Activated CD4-positive, alpha-beta memory T cell treated with anti-CD3 and anti-CD28 coated beads, Interleukin-2, amount 10 ng/mL, durations not matched to agents 7 days and 5 days (primary cell): Measurements from ENCODE around the gene ADAMTS2. TPM values are rescaled to one million over a fixed set of nuclear protein-coding genes. Genes with fewer than 3 reads are reported as not detected.

Experiments
- CTCF ChIA-PET: fragments of 350-600 bp; sonication (Branson Sonifier 250); formaldehyde crosslinking; loops from one replicate; lab custom pipeline; 2021; ENCODE audit warnings: antibody characterized with exemption, inconsistent platforms; lab: Charles Lee
- POLR2A ChIA-PET: fragments of 350-600 bp; sonication (Branson Sonifier 250); formaldehyde crosslinking; loops from one replicate; lab custom pipeline; 2021; ENCODE audit warnings: antibody characterized with exemption; lab: Charles Lee
- DNase-seq: peaks from one replicate; pipeline ENCODE4 v3.0.0-alpha.2; 2020
- H3K27ac Mint-ChIP-seq: one replicate; pipeline ENCODE4 v1.8.0; 2021; ENCODE audit warnings: mild to moderate bottlenecking, mixed read lengths
- H3K27me3 Mint-ChIP-seq: one replicate; pipeline ENCODE4 v1.8.0; 2021; ENCODE audit warnings: mixed read lengths
- H3K36me3 Mint-ChIP-seq: one replicate; pipeline ENCODE4 v1.8.0; 2021; ENCODE audit warnings: low read depth, mixed read lengths
- H3K4me1 Mint-ChIP-seq: one replicate; pipeline ENCODE4 v1.8.0; 2021; ENCODE audit warnings: mixed read lengths
- H3K4me3 Mint-ChIP-seq: one replicate; pipeline ENCODE4 v1.8.0; 2021; ENCODE audit warnings: mild to moderate bottlenecking, mixed read lengths
- H3K9me3 Mint-ChIP-seq: one replicate; pipeline ENCODE4 v1.8.0; 2021; ENCODE audit warnings: mixed read lengths
- total RNA-seq, 2 experiments: library from RNA; stranded (reverse); gene quantifications; one replicate each; pipeline ENCODE4 v1.2.3, GENCODE V29; 2021

ADAMTS2 gene
- total RNA-seq, 2 experiments from 2014 or later: not detected

DNA sequence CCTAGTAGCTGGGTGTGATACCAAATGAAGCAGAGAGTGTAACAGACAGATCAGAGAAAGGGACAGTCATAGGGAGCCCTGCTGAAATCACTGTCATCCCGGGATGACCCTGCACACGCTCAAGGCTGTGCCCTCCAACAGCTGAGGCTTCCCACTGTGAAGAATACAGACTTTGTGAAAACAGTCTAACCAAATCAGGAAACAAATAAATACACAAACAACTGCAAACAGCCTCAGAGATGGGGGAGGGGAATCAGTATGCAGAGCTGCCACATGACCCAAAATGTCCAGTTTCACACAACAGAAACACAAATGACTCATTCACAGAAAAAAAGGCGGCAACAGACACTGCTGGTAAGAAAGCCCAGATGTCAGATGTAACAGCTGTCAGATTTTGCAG, 101.9 kb downstream of the ADAMTS2 start:
- no peaks in the 10 kb centered on the region for H3K4me1 Mint-ChIP-seq
- ChIA-PET CTCF (no interaction called here), POLR2A (no interaction called here)
- no peak for DNase-seq
- H3K4me3 Mint-ChIP-seq: no peak overlapping the region
- H3K27me3 Mint-ChIP-seq: peaks cover 11% of the 10 kb centered on the region
- peaks cover 3% of the 10 kb centered on the region for H3K9me3 Mint-ChIP-seq
- no peaks in the 10 kb centered on the region for H3K36me3 Mint-ChIP-seq
- no peak overlapping the region for H3K27ac Mint-ChIP-seq

DNA sequence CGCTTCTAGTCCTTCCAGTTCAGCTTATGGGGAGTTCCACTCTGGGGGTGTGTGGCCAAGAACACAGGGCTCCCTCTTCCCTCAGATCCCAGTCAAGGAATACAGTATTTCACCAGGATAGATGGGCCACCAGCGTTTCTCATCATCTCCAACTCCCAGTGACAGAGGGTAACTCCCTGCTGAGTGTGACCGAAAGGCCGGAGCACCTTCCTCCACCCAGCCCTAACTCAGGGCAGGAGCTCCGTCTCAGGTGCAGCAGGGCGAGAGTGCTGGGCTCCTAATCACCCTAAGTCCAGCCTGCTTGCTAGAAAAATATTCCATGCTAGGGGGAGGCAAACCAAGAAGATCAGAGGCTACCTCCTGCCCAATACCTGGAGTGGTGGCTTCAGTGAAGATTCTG, 102.6 kb downstream of the ADAMTS2 start:
- Mint-ChIP-seq H3K27ac (no peak overlapping the region), H3K9me3 (peaks cover 3% of the 10 kb centered on the region), H3K4me1 (no peaks in the 10 kb centered on the region), H3K4me3 (no peak overlapping the region), H3K27me3 (peaks cover 10% of the 10 kb centered on the region), H3K36me3 (no peaks in the 10 kb centered on the region)
- DNase-seq: no peak
- ChIA-PET POLR2A (no interaction called here), CTCF (no interaction called here)

DNA sequence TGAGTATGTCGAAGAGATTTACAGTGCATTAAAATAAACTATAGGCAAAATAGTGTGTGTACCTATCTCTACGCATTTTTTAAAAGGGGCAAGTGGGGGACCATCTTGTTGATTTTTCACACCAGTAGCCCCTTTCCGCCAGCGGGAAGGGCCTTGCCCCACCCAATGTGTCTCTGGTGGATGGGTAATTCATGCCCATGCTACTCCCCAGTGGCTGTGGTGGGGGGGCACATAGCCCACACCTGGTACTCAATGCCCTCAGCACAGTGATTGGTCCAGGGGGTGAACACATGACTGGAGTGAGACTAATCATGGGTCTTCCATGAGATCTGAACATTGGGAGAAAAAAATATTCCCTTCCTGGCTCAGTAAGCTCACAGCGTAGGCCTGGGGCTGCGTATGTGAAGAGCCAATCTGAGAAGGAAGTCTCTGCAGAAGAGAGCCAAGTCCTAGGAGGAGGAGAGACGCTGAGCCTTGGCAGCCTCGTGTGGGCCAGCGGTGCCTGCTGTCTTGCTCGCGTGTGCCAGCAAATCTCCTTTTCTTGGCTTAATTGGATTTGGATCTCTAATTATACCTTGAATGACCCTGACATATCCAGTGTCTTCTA, 103.4 kb downstream of the ADAMTS2 start:
- no peak for DNase-seq
- CTCF ChIA-PET: no interaction called here
- no peaks in the 10 kb centered on the region for H3K4me1 Mint-ChIP-seq

DNA sequence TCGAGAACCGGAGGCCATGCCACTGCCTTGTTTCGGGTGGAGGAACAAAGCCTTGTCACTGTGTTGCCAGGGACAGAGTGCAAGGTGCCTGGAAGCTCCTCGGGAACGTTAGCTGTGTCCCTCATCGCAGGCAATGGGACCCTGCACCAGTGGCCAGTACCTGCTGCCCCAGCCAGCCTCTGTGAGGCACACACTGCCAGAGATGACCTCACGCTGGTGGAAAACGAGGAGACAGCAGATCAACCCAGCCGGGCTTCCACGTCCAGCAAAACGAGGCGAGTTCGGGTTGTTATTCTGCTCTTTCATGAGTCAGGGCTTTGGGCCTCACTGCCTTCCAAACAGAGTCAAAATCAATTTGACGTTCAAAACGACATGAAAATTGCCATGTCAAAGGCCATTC, 104.1 kb downstream of the ADAMTS2 start:
- Mint-ChIP-seq H3K36me3 (no peaks in the 10 kb centered on the region), H3K4me1 (no peaks in the 10 kb centered on the region), H3K27me3 (peaks cover under 1% of the 10 kb centered on the region), H3K9me3 (peaks cover 3% of the 10 kb centered on the region), H3K27ac (no peak overlapping the region), H3K4me3 (no peak overlapping the region)
- ChIA-PET POLR2A (no interaction called here), CTCF (no interaction called here)
- DNase-seq: no peak

More for the DNA sequence above, 103.4 kb downstream of the ADAMTS2 start:
- Mint-ChIP-seq H3K27me3 (peaks cover 4% of the 10 kb centered on the region), H3K9me3 (peaks cover 3% of the 10 kb centered on the region), H3K36me3 (no peaks in the 10 kb centered on the region), H3K4me3 (no peak overlapping the region), H3K27ac (no peak overlapping the region)
- POLR2A ChIA-PET: no interaction called here

DNA sequence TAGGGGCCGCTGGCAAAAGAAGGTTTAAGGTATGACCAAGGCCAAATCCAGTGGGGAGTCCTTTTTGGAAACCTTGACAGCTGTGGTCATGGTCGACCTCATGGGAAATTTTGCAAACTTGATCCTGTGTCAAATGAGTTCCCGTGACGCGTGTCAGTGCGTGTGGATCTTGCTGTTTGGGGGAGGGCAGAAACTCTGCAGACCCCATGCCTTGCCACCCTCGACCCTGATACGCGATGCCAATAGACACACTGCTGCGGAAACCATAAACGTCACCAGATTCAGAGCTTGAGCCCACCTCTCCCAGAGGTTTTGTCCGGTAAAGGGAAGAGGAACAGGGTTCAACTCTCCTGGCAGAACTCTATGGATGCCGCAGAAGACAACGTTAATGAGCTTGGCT, 104.7 kb downstream of the ADAMTS2 start:
- Mint-ChIP-seq H3K4me3 (no peak overlapping the region), H3K36me3 (no peaks in the 10 kb centered on the region), H3K27ac (no peak overlapping the region), H3K27me3 (no peaks in the 10 kb centered on the region), H3K4me1 (no peaks in the 10 kb centered on the region), H3K9me3 (peaks cover 3% of the 10 kb centered on the region)
- CTCF ChIA-PET: no interaction called here
- no peak for DNase-seq
- POLR2A ChIA-PET: no interaction called here

DNA sequence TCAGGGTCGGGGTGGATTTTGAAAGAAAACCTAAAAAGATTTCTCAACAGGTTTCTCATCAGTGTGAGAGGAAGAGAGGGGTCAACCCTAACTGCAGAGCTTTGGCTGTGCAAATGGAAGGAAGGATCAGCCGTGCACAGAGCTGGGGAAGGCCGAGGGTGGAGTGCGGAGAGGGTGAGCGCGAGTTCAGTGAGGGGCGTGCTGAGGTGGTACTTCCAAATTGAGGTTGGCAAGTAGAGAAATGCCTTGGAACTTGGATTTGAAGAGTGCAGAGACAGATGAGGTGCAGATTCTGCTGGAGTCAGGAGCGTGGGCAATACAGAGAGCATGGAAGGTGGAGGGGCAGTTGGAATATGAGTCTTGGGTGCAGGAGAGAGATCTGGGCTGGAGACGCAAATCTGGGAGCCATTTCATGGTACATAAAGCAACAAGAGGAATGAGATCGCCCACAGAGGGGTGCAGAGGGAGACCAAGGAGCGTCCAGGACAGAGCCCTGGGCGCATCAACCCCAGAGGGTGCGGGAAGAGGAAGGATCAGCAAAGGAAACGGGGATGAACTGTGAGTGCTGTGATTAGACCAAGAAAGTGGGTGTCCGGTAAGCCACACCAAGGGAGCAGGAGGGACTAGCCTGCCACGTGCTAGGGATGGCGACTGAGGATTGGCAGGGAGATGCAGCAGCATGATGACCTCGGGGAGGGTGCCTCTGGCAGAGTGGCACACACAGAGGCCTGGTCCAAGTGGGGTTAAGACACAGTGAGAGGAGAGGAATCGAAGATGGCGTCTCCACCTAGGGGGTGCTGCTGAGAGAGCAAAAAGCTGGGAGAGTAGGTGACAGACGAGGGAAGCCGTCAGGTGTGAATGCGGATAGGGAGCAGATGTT, 105.8 kb downstream of the ADAMTS2 start:
- ChIA-PET POLR2A (no interaction called here), CTCF (no interaction called here)
- no peak overlapping the region for H3K4me3 Mint-ChIP-seq
- no peaks in the 10 kb centered on the region for H3K4me1 Mint-ChIP-seq
- H3K27me3 Mint-ChIP-seq: no peaks in the 10 kb centered on the region
- DNase-seq: no peak
- H3K36me3 Mint-ChIP-seq: no peaks in the 10 kb centered on the region
- peaks cover 3% of the 10 kb centered on the region for H3K9me3 Mint-ChIP-seq
- no peak overlapping the region for H3K27ac Mint-ChIP-seq

DNA sequence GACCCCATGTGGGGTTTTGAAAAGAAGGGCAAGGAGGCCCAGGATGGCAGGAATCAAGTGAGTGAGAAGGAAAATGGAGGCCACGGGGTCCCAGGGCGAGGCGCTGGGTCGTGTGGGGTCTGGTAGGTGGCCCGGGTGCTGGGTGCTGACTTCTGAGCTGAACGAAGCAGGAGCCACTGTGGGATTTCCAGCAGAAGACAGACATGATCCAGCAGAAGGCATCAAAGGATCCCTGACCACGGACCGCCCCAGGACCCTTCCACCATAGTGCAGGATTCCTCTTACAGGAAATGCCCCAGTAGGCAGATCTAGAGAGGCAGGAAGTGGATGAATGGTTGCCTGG, 106.7 kb downstream of the ADAMTS2 start:
- Mint-ChIP-seq H3K4me1 (no peaks in the 10 kb centered on the region), H3K27me3 (no peaks in the 10 kb centered on the region), H3K27ac (no peak overlapping the region), H3K9me3 (peaks cover 3% of the 10 kb centered on the region), H3K36me3 (no peaks in the 10 kb centered on the region), H3K4me3 (no peak overlapping the region)
- ChIA-PET POLR2A (no interaction called here), CTCF (no interaction called here)
- no peak for DNase-seq

DNA sequence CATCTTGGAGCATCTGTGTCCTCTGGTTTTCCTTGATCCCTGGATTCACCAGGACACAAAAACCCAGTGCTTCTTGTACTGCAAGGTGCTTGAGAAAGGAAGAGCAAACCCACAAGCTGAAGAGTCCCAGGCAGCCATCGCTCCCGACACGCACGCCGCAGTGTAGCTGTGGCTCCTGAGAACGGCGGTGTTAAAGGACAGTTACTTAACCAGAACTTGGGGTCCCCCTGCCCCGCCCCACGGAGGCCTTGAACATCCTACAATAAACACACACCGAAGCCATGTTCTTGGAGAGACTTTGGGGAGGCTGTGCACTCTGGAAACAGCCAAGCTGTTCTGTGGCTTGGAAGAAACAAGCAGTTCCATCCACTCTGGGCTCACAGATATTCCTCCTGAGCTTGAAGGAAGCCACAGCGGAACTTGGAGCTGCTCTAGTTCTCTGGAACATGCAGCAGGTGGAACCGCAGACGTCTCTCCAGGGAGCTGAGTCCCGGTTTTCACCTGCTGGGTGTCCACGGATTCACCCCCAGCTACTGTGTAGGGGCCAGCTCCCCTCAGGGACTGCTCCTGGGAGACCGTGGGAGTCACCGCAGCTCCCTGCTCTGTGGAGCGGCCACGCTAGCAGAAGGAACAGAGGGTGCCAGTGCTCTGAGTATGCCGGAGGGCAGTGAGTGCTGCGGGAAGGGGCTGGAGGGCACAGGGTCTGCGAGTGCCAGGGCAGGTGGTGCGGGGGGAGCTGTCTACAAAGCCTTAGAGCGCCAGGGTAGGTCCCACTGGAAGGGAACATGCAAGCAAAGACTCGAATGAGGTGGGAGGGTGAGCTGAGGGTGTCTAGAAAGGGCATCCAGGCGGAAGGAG, 107.3 kb downstream of the ADAMTS2 start:
- peaks cover 3% of the 10 kb centered on the region for H3K9me3 Mint-ChIP-seq
- POLR2A ChIA-PET: no interaction called here
- H3K27ac Mint-ChIP-seq: no peak overlapping the region
- no peaks in the 10 kb centered on the region for H3K27me3 Mint-ChIP-seq
- H3K36me3 Mint-ChIP-seq: no peaks in the 10 kb centered on the region
- H3K4me1 Mint-ChIP-seq: no peaks in the 10 kb centered on the region
- DNase-seq: no peak
- H3K4me3 Mint-ChIP-seq: no peak overlapping the region
- CTCF ChIA-PET: no interaction called here

DNA sequence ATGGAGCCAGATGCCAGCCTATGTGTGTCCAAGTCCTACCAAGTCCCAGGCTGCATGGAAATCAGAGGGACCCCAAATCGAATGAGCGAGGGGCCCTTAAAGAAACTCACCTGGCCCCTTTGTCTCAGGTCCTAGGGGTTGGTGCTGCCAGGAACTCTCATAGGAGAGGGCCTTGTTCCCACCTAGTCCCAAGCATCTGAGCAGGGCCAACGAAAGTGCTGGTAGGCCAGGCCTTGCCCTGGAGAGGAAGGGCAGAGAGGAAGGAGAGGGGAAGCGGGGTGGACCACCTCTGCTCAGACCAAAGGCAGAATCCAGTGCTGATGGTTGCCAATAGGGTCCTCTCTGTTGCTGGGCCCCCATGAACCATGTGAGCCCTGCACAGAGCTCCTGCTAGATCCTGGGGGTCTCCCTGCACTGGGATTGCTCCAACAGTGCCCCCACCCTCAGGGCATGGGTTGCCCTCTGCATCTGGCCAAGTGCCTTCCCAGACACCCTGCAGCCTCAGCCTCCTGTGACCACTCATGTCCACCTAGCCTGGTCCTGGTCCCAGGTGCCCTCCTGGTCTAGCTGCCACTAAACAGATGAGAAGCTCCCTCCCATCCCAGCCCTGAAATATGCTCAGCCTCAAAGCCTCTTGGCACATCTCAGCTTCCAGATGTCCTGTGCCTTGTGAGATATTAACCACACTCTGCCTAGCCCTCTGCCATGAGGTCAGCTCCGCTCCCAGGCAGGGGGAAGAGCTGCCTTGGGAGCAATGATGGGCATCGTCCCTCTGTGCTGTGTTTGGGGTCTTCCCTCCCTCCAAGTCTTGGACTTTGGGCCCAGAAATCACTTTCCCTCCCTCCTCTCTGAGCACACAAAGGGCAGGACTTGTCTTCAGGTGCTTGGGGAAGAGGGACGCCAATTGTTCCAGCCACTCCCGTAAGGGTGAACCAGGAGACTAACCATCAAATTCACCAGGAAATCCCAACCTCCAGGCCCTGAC, 109.6 kb downstream of the ADAMTS2 start:
- Mint-ChIP-seq H3K9me3 (peaks cover 3% of the 10 kb centered on the region), H3K4me3 (no peak overlapping the region), H3K36me3 (no peaks in the 10 kb centered on the region), H3K27me3 (no peaks in the 10 kb centered on the region), H3K27ac (no peak overlapping the region), H3K4me1 (no peaks in the 10 kb centered on the region)
- no peak for DNase-seq
- POLR2A ChIA-PET: no interaction called here
- CTCF ChIA-PET: no interaction called here

DNA sequence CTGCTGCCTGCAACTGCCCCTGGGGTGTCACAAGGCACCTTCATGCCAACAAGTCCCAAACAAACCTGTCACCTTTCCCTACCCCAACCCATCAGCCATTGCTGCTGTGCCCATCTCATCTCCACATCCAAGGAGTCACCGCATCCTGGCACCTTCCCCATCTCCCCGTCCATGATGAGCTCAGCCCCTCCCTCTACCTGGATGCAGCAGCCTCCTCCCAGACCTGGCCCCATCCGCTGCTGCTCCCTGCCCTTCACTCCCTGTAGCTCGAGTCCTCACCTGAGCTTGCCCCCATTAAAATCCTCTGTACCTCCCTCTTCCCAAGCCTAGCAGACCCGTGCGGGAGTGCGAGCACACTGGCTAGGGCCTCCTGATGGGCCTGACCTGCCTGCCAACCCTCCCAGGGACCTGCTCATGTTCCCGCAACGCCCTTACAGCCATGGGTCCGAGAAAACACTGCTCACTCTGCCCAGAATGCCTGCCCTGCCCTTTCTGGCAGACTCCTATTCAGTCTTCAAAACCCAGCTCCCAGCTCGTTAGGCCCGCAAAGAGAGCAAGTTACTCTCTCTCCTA, 110.6 kb downstream of the ADAMTS2 start:
- Mint-ChIP-seq H3K27me3 (no peaks in the 10 kb centered on the region), H3K9me3 (no peaks in the 10 kb centered on the region), H3K4me3 (no peak overlapping the region), H3K4me1 (no peaks in the 10 kb centered on the region), H3K36me3 (no peaks in the 10 kb centered on the region), H3K27ac (no peak overlapping the region)
- ChIA-PET CTCF (no interaction called here), POLR2A (no interaction called here)
- DNase-seq: no peak

DNA sequence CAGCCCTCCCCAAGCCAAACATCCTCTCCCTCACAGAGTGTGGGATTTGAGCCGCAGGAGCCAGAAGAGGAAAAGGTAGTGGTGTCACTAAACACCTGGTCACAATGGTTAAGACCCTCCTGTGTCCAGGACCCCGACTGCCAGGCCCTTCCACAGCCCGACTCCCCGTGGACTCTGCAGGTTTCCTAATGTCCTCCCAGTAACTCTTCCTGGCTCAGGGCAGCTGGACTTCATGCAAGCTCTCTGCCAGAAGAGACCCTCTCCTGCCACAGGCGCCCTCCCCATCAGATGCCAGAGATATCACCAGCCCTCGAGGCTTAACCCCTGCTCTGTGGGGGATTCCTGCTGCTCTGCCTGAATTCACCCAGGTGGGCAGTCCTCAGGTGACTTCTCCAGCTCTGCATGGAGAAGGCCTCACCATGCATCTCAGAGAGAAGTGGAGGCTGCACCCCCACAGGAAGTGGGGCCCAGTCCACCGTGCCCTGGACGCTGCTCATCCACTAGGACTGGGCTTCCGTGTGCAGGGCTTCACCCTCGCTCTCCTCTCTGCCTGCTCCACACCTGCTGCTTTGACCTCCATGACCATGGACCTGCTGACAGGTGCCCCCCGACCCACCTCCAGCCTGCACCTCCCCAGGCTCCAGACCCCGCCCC, 111.2 kb downstream of the ADAMTS2 start:
- Mint-ChIP-seq H3K27me3 (no peaks in the 10 kb centered on the region), H3K4me1 (no peaks in the 10 kb centered on the region), H3K36me3 (no peaks in the 10 kb centered on the region), H3K9me3 (no peaks in the 10 kb centered on the region), H3K27ac (no peak overlapping the region), H3K4me3 (no peak overlapping the region)
- CTCF ChIA-PET: no interaction called here
- POLR2A ChIA-PET: no interaction called here
- DNase-seq: no peak
